IPS DF 4.7 (cell line): ENCODE data around the gene MVD.

Experiments used
- DNase-seq: peaks from one replicate; pipeline ENCODE4 v3.0.0-alpha.2; 2013; ENCODE audit warnings: low spot score; ENCODE audit errors: extremely low read depth

Gene MVD

DNA sequence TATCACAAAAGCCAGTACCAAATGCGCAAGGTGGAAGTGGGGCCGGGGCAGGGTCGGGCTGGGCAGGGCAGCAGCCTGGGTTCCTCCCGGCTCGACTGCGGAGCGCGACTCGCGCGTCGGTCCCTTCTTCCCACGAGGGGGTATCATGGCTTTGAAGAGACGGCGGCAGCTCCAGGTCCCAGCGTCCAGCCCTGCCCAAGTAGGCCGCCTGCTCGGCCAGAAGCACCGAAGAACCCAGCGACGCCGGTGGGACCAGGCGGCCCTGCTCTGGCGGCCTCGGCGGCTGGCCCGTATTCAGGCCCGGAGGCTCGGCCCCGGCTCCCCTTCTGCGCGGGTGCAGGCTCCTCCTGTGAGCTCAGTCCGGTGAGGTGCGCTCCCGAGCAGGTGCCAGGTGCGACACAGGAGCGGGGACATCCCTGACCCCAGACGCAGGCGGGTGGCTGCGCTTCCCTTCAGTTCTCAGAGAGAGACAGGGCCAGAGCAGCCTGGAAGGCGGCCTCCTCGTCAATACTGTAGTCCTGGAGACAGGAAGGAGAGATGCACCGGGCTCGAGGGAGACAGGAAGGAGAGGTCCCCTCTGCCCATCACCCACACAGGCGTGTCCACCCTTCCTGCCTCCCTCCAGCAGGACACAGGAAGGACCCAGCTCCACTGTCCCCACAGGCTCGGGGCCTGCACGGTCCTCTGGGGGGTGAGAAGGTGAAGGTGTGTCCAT is 34.4 kb upstream of the MVD start:
- no peak for DNase-seq

DNA sequence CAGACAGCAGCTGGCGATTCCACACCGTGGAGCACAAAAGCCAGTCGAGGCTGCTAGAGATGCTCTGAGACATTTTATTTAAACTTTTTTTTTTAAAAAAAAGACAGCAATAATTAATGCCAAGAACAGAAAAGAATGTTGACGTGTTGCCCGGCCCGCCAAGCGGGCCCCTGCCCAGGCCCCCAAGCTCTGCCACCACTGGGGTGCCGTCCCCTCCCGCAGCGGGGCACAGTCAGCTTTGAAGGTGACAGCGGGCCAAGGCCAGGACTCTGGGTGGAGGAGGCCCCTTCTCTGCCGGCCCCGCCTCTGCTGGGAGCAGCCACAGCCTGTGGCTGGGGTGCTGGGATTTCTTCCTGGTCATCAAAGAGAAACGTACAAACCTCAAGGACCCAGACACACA is 33.5 kb upstream of the MVD start:
- no peak for DNase-seq

DNA sequence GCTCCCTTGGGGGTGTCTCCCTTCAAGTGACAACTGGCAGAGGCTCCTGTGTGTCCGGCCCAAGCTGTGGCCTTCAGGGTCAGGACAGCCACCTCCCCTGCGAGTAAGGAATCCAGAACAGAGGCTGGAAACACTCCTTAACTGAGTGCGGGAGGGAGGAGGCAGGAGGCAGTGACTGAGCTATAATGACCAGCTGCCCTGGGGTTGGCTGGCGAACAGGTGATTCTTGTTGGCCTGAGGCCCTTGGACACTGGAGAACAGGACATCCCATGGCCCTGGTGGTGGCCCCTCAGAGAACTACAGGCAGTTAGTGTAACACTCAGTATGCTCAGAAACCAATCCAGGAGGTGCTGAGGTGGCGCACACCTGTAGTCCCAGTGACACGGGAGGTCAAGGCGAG is 32.9 kb upstream of the MVD start:
- DNase-seq: no peak

DNA sequence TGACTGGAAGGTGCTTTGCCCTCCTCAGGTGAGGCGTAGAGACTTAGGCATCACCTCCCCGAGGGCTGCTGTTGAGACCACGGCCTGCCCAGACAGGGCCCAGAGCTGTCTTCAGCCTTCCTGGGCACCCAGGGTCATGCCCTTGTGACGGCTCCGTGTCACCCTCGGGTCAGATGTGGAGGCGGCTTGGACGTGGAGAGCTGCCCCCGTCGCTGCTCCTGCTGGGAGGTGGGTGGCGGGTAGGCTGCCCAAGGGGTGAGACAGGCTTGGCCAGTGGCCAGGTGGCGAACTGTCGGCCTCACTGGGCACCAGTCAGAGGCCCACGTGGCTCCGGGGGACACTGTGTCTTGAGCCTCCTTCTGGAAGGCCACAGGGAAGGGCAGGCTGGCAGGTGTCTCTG is 32.3 kb upstream of the MVD start:
- DNase-seq: no peak

DNA sequence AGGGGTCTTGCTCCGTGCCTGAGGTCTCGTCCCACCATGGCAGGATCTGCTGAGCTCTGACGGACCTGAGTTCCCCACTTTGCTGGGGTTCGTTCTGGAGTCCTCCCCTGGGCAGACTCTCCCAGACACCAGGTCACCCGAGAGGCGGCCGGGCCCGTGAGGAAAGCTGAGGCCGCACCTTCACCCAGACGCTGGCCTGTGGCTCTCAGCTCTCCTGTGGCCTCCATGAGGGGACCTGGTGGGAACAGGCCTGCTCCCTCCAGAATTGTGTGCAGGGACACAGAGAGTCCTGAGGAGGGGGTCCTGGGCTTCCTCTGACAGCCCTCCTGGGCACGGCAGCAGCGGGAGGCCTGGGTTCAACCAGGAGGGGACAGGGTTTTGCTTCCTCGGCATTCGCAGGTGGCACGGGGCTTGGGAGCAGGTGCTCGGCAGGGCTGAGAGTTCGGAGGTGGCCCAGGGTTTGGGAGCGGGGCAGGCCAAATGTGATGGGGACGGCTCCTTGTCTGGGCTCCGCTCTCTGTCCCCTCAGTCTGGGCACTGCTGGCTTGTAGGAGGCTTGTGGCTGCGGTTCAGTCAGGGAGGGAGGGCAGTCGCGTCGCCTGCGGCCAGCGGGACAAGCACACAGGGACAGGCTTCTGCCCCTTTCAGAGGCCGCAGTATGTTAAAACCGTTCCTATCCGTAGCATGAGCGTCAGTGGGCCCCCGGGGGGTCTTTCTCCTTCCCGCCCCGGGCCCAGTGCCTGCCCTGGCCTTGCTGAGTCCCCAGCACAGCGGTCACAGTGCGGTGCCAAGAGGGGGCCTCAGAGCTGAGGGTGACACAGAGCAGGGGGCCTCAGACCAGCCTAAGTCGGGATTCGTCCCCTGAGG is 31.6 kb upstream of the MVD start:
- no peak for DNase-seq

DNA sequence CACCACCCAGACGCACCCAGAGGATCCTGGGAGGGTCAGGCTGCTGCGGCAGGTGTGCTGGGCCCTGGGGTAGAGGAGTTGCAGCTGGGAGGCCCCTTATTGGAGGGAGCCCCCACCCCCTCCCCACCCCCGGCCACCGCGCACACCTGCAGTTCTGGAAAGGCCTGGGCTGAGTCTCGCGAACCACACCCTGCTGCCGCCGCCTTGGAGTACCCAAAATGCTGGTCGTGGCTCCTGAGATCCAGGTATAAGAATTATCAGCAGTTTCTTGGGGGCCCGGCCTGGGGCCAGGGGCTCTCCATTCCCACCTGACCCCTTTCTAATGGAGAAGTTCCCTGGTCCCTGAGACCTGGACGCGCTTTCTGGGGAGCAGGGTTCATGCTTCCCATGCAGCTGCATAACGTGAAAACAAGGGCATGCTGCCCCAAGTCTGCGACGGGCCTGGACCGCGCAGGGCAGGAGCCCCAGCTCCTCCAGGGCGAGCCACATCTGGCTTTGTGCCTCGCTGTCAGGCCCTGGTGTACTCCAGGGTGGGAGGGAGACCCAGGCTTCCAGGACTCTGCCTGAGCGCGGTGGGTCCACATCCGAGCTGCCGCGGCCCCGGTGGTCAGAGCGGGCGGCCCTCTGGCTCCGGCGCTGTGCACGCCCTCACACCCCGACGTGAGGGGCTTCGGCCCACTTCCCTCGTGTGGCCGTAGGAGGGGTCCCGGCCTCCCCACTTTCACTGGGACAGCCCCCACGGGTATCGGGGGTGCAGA is 30.7 kb upstream of the MVD start:
- DNase-seq: no peak

DNA sequence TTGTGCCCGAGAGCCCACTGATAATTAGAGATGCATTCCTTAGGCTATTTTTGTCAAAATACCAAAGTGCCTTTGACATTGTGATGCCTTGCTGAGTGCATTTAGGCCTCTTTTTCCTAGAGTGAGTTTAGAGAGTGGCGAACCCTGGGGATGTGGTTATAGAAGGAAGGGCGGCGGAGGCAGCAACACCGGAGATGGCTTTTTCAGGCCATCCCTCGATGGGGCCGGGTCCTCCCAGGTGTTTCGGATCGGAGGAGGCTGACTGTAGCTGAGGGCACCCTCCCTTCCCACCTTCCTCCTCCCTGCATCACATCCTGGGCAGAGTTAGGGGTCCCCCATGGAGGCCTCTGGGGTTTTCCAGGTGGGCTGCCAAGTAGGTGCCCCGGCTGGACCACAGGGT is 30.0 kb upstream of the MVD start:
- no peak for DNase-seq

DNA sequence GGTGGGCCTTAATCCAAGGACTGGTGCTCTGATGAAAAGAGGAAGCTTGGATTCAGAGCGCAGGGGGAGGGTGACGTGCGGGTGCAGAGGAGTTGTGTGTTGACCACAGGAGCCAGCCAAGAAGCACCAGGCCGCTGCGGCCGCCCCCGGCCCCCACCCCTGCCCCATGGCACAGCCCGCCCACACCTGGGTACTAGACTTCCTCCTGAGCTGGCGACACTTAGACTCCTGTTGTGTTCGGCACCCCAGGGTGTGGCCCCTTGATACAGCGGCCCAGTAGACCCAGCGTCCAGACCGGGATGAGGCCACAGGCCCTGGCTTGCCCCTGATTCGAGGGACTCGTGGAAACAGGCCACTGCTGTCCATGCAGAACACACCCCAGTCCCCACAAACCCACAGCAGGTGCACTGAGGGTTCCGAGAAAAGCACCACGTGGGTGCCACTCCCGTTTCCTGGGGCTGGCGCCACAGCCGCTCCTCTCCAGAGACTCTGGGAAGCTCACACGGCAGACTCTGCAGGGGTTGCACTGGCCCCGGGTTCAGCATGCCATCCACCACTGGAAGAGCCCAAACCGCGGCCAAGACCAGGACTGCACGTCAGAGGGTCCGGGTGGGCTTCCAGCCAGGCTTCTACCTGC is 29.2 kb upstream of the MVD start:
- DNase-seq: no peak

DNA sequence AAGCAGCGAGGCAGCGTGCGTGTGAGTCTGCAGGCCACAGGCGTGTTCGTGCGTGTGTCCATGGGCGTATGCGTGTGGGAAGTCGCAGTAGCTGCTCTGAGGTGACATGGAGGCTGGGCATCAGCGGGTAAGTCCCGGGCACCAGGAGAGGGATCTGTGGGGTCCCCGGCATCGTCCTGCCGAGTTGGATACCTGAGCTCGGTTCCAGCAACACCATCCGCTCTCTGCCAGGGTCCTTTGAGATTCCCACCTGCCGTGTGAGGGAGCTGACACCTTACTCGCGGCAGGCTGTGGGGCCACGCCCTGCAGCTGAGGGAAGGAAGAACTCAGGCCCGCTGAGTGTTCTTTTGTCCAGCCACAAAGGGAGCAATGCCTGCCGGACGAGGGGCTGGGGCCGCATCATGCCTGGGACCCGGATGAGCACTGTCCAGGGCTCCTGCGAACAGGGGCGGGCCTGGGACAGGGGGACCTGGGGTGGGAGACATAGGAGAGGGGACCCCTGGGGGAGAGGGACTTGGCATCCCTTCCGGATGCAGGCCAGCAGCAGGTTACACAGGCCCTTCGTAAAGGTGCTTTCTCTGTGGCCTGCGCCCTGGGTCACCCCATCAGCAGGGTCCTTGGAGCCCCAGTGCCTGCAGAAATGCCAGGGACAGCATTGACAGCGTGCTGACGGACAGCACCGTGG is 28.4 kb upstream of the MVD start:
- no peak for DNase-seq

DNA sequence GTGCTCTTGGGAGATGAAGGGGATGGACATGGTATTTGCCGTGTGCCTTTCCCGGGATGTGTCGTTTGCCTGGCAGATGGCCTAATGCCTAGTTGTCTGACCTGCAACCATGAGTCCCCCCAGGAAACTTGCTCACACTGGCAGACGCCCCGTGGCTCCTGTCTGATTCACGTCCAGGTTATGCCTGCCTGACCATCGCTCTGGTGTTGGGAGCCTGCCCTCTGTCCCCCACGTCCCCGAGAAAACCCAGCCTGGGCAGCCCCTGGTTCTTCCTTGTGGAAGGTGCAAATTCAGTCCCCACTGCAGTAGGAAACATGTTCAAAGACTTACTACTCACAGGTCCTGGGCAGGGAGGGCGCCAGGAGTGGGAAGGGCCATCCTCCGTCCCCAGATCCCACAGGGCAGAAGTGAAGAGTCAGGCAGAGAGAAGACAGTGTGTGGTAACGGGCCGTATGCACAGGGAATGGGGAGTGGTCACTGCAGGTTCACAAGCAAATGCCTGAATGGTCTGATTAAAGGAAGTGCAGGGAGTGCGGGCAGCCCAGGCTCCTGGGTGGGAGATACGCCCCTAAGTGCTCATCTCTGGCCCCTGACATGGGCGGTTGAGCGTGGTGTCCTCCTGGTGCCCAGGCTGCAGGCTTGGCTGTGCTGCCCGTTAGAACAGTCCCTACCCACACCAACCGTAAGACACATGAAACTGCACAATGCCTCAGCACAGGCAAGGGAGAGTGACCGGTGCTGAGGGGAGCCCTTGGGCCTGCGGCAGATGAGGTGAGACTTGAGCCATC is 27.6 kb upstream of the MVD start:
- no peak for DNase-seq

DNA sequence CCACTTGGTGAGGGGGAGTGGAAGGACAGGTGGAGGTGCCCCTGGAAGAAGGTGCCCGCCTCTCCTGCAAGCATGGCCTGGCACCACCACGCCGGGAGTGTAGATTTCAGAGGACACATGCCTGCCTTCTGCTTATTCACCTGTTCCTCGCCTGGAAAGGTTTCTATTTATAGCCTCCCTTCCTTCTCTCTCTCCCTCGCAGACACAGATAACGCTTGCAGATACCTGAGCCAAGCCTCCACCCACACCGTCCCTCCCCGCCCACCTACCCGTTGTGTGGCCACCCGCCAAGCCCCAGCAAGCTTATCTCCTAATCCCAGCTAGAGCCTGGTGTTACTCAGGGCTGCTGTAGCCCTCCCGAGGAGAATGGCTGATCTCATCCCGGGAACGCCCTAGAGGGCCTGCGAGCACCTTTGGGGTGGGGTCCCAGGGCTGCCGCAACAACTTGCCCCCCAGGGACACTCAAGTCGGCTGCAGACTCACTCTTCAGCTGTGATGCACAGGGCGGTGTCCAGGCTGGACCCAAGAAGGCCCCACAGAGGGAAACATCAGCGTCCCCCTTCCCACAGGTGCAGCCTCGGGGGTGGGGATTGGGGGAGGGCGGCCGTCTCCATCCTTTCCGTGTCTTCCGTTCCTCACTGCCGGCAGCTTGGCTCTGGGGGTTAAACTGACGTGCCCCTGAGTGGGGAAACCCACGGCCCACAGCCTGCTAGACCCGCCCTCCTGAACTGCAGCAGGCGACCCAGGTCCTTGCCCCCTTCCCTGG is 25.3 kb upstream of the MVD start:
- no peak for DNase-seq

DNA sequence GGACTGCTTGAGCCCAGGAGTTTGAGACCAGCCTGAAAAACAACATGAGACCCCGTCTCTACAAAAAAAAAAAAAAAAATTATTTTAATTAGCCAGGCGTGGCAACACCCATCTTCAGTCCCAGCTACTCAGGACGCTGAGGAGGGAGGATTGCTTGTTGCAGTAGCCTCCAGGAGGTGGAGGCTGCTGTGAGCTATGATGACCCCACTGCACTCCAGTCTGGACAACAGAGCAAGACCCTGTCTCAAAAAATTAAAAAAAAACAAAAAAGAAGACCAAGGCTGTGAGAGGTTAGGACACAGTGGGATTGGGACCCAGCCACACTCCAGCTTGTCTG is 24.8 kb upstream of the MVD start:
- DNase-seq: no peak

DNA sequence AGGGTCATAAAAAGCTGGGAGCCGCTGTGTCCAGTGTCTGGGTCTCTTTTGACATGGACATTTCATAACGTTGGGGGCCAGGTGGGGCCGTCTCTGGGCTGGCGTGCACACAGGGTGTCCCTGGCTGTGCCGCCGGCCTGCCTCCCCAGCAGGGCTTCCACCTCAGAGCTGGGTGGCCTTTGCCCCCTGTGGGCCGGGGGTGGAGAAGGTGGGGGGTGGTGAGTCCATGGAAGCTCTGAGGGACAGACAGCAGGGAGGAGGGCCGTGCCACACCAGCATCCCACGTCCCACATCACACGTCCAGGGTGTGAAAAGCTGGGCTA is 24.3 kb upstream of the MVD start:
- DNase-seq: no peak

DNA sequence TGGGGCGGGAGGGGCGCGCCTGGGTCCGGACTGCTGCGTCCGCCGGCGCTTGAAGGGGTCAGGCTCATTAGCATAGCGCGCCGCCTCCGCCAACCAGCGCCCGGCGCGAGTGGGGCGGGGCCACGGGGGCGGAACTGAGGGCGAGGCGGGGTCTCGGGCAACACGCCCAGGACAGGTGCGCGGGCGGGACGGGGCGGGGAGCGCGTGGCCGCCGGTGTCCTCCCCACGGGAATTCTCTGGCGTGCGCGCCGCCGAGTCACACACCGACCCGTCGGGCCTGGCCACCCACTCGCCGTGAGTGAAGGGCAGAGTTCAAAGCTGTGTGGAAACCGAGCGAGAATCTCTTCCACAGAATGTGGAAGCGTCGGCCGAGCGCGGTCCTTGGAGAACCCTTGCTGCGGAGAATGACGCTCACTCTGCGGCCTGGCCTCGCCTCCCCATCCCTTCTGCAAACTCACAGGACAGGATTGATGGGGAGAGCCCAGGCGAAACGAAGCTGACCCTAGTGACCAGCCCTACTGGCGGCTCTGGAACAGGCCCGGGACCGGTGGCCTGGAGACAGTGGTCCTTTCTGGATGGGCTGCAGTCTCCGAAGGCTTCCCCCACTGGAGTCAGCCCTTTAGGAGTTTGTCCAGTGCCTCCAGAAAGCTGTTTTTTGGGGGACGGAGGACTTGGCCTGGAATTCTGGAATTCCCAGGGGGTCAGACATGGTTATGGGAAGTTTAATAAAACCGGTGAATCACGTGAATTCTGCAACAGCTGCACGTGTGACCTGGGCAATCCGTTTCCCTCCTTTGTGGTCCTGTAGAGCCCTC is 23.8 kb upstream of the MVD start, which contains the start of gene SNAI3:
TSS of gene SNAI3 (minus strand) at position 69 of the 815 bp plus-strand sequence. CDS start 101 bp downstream, outside the sequence.
- no peak for DNase-seq

DNA sequence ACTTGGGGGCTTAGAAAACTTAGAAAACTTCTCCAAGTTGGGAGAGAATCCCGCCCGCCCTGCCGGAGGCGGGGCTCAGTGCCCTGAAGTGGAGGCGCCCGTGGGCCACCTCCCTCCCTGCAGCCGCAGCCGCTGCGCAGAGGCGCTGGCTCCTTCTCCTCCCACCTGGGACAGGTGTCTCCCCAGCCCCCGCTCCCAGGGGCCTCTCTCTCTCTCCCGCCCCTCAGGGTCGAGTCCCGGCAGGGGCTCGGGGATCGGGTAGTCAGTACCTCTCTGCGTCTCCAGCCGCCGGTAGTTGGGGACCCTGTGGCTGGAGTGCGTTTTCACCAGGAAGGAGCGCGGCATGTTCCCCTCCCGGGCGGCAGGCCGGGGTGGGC is 23.2 kb upstream of the MVD start:
- DNase-seq: no peak

DNA sequence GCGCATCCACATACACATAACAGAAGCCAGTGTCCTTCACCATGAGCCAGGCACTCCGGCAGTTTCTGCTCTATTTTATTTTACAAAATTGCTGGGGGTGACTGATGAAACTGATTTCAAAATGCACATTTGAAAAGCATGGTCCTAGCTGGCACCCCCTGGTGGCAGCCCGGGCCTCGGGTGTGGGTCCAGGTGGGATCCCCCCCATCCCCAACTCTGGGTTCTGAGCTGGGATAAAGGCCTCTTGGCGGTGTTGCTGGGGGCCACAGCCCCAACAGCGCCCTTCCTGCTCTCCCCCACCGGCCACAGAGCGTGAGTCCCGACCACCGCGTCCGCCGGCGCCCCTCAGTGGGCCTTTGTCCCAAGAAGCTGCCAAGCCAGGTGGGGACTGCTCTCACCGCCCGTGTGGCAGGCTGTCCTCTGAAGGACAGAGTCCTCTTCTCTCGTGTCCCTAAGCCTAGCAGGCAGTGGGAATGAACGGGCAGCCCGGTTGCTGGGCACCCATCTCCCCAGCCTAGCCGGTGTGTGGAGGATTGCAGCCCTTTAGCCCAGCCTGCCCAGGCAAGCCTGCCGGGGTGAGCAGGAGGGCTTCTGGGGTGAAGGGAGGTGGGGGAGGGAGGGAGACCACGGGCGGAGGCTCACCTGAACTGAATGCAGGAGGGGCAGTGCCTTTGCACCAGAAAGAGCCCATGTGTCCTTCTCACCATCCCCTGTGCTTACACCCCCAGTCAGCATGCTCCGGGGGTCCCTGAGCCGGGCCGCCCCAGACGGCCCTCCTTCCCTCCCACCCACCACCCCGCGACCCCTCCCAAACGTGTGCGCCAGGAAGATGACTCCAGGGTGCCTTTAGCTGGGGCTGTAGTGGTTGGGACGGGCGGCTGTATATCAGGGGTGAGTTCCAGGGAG is 22.5 kb upstream of the MVD start:
- no peak for DNase-seq

DNA sequence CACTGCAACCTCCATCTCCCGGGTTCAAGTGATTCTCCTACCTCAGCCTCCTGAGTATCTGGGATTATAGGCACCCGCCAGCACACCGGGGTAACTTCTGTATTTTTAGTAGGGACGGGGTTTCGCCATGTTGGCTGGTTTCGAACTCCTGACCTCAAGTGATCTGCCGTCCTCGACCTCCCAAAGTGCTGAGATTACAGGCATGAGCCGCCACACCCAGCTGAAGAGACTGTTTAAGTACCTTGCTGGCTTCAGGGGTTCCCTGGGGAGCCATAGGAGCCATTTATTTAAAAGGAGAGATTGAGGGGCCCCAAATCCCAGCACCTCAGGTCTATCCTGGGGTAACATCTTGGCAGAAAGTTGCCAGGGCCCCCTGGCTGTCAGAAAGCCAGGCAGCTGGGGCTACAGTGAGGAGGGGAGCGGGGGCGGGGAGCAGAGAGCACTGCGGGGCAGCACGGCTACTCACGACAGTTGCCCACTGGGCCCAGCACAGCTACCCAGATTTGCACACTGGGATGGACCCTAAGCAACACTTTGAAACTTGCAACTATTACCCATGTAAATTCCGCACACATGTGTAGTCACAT is 21.8 kb upstream of the MVD start:
- no peak for DNase-seq
